Measurements from ENCODE around the gene VWA2.

The VWA2 gene

DNA sequence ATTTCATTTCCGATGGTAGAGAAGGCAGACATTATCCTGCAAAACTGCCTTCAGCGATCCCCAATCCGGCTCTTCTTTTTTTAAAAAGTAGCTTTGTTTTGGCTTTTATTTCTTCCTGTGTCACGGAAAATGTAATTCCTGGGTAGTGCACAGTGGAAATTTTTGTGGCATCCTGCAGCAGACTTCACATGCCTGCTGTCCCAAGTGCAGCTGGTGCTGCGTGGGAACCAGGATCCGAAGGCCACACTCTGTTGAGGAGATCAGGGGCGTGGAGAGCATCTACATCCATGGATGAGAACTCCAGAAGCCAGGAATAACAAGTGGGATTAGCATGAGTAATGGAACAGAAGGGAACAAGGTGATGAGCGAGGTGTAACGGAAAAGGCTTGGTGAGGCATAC, 4.6 kb downstream of the VWA2 start:
- ChIA-PET CTCF (no interaction called here), POLR2A (no interaction called here)
- TF ChIP-seq, protein P1, sequence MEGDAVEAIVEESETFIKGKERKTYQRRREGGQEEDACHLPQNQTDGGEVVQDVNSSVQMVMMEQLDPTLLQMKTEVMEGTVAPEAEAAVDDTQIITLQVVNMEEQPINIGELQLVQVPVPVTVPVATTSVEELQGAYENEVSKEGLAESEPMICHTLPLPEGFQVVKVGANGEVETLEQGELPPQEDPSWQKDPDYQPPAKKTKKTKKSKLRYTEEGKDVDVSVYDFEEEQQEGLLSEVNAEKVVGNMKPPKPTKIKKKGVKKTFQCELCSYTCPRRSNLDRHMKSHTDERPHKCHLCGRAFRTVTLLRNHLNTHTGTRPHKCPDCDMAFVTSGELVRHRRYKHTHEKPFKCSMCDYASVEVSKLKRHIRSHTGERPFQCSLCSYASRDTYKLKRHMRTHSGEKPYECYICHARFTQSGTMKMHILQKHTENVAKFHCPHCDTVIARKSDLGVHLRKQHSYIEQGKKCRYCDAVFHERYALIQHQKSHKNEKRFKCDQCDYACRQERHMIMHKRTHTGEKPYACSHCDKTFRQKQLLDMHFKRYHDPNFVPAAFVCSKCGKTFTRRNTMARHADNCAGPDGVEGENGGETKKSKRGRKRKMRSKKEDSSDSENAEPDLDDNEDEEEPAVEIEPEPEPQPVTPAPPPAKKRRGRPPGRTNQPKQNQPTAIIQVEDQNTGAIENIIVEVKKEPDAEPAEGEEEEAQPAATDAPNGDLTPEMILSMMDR (IDR thresholded peaks at IDR 0.05; ENCODE audit: control extremely low read depth, extremely low read depth, low read depth, missing control alignments), result no peak
- no peak for DNase-seq (ENCODE audit: extremely low spot score)

DNA sequence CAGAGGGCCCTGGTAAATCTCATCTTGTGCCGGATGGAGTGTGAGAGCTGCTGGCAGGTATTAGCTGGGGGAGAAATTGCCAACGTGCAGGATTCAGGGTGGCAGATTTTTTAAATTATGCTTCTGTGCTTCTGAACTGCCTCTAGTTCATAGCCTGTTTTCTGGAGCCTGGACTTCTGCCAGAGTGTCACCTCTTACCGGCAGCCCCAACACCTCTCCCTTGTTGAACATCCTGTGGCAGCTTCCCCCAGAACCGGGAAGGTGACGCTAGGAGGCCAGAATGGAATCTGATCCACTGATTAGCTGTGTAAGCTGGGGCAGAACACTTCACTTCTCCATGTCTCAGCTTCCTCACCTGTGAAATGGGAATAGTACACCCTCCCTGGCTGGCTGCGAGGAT, 5.1 kb downstream of the VWA2 start:
- ChIA-PET CTCF (no interaction called here), POLR2A (no interaction called here)
- TF ChIP-seq, protein P1 (IDR thresholded peaks at IDR 0.05; ENCODE audit: control extremely low read depth, extremely low read depth, low read depth, missing control alignments), result no peak
- no peak for DNase-seq (ENCODE audit: extremely low spot score)

DNA sequence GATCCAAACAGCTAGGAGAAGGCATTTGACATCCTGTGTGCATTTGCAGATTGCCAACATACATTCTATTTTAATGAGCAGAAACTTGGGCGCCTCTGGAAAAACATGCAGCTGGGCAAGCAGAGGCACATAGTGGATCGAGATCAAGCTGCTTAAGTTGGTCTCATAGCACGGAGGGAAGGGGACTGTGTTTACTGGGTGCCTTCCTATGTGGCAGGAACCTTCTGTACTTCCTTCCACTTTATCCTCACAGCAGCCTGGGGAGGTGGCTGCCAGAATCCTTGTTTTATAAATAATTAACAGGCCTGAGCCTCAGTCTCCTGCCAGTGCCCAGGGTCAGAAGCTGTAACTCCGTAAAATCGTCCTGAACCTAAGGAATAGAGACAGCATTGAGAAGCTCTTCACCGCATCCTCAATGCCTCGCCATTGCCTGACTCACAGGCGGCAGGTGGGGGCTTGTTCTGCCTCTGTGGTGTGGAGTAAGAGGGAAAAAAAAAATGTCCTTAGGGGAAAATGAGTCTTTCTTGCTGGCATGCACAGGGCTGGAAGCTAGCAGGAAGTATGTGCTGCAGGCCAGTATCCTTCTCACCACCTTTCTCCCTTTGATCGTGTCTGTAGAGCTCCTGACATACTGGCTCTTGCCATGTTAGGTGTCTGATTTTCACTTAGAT, 6.2 kb downstream of the VWA2 start:
- TF ChIP-seq, protein P1 (IDR thresholded peaks at IDR 0.05; ENCODE audit: control extremely low read depth, extremely low read depth, low read depth, missing control alignments), result no peak
- no peak for DNase-seq (ENCODE audit: extremely low spot score)
- ChIA-PET POLR2A (no interaction called here), CTCF (interaction anchor here (1.2 kb wide), 1 partner anchor 16 kb away, joined by 3 read pairs; no protein-coding TSS in a partner anchor)

DNA sequence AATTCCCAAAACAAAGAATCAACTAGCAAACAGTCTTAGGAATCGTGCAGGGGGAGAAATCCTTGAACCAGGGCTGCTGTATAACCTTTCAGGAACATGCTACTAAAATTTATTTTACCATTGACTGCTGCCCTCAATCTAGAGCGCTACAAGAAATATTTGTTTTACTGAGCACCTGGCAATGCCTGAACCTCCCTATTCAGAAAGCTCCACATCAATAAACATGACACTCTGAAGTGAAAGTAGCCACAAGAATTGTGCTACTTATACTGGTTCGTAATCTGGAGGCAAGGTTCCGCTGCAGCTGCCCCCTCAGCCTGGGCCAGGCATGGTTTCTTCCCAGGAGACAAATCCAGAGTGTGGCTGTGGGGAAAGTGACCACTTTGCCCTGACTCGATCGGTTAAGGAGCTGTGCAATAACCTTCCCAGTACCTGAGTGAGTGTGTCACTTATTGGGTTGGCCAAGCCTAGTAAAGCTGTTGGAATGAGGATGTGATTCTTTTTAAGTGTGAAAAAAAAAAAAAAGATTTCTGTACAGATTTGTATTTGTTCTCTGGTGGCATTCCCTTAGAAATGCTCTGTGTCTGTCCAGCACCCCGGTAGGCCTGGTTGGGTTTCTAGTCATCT, 7.7 kb downstream of the VWA2 start:
- CTCF ChIA-PET, result interaction anchor here (0.9 to 1.1 kb wide), 2 partner anchors 21 to 55 kb away, joined by 3 to 4 read pairs; no protein-coding TSS in a partner anchor
- DNase-seq (ENCODE audit: extremely low spot score), result no peak
- POLR2A ChIA-PET, result no interaction called here
- TF ChIP-seq, protein P1 (IDR thresholded peaks at IDR 0.05; ENCODE audit: control extremely low read depth, extremely low read depth, low read depth, missing control alignments), result no peak

DNA sequence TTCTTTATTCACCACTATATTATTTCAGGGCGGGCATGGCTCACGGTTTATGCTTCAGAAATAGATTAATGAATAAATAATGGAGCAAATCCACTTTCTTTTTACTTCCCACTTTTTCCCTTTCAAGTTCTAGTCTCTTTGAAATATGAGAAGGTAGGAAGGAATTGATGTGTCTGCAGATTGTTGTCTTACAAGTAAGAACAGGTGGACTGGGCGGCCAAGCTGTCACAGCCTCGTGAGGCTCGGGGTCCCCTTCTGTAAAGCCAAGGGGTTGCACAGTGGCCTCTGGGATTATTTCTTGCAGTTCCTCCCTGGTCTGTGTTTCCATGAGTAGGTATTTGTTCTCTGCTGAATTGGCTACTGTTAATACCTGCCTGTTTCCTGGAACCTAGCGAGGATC, 11.2 kb downstream of the VWA2 start:
- POLR2A ChIA-PET, result no interaction called here
- CTCF ChIA-PET, result no interaction called here
- no peak for DNase-seq (ENCODE audit: extremely low spot score)
- TF ChIP-seq, protein P1 (IDR thresholded peaks at IDR 0.05; ENCODE audit: control extremely low read depth, extremely low read depth, low read depth, missing control alignments), result no peak

DNA sequence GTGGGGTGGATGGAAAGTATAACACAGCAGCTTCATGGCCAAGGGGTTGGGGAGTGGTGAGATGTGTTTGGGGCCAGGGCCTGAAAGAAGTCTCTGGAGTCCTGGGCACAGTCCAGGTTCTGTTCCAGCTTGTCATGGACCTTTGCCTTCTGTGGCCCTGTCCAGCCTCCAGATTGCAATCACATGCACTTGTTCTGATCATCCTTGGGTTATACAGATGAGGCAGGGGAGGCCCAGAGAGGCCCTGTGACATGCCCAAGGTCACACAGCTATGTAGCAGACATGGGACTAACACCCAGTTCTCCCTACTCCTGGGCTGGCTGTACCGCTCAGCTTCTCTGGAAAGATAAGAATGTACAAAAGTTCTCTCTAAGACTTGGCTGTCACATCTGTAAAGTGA, 11.7 kb downstream of the VWA2 start:
- CTCF ChIA-PET, result no interaction called here
- POLR2A ChIA-PET, result no interaction called here
- TF ChIP-seq, protein P1 (IDR thresholded peaks at IDR 0.05; ENCODE audit: control extremely low read depth, extremely low read depth, low read depth, missing control alignments), result no peak
- DNase-seq (ENCODE audit: extremely low spot score), result no peak
